HG02623 (cell line): ENCODE results near the gene CPAMD8.
"Not testable (repeated sequence)": the region's sequence is repeated elsewhere in the genome, so short reads cannot be mapped to it uniquely, and the experiment has no call there.

Experiments used
- ATAC-seq: cut with Tn5 transposase; IDR thresholded peaks from one replicate; pipeline ENCODE4 v1.9.1; 2021; ENCODE audit warnings: moderate library complexity; ENCODE audit not compliant: unreplicated experiment

CPAMD8 gene

GRCh38 chr19:16951529-16951928 is 75.1 kb downstream of the CPAMD8 start:
- ATAC-seq, result no peak

DNA sequence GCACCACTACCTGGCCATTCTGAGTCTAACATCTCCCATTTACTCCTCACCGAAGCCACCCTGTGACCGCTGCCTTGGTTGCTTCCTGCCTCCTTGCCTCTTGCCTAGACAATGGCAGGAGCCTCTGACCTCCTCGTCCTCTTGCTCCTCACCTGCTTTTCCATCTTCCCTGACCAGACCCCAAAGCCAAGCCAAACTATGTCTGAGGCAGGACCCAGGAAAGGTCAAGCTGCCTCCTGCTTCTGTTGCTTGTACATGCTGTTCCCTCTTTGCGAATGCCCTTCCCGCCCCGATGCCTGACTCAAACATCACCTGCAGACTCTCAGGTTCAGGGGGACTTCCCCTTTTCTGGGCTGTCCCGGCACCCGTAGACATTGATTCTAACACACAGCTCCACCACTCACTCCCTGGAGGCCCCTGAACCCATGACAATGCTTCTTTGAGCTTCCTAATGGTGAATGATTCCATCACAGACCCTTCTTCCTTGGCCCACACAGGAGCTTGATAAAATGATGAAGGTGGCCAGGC is 77.0 kb downstream of the CPAMD8 start:
- no peak for ATAC-seq

GRCh38 chr19:16946951-16947940 is 79.4 kb downstream of the CPAMD8 start:
- ATAC-seq, result no peak

GRCh38 chr19:16945762-16946465 is 80.7 kb downstream of the CPAMD8 start:
- ATAC-seq, result no peak

DNA sequence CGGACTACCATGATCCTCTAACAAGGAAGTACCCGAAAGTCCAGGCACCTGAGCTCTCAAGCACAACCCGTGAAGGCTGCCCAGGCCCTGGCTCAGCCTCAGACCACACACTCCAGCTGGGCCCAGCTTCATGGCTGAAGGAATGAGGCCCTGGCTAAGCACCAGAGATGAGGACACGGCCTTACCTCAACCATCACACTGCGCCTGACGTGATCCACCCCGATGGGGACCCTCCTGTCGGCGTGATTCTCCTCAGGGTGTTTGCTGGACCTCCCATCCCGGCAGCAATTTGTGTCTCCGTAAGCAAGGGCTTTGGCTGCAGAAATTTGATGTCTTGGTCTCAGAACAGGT is 81.3 kb downstream of the CPAMD8 start:
- no peak for ATAC-seq

DNA sequence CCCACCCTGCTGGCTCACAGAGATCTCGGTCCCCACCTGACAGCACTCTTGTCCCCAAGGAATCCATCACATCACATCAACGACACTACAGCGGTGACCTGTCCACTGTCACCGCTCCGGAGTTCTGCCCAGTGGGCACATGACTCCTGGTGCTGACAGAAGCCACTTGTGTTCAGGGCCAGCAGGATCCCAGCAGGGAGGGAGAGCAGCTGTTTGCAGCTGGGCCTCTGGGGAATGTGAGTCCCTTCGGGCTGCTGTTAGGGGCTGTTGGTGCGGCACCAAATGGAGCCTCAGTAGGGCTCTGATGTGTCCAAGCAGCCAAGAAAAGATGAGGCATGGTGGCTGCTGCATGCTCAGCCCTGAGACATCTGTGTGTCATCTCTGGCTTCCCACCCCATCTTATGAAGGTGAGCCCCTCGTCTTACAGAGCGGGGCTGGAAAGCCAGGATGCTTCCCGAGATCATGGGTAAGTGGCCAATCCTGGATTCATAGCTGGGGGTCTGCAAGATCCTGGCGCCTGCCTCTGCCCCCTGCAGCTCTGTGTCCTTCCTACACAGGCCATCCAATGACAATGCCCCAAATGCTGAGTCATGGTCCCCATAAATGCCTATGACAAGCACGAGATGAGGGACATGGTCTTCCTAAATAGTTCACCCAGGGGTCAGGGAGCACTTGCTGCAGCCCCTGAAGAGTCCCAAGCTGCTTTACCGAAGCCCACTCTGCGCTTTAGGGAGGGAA is 81.8 kb downstream of the CPAMD8 start:
- no peak for ATAC-seq

DNA sequence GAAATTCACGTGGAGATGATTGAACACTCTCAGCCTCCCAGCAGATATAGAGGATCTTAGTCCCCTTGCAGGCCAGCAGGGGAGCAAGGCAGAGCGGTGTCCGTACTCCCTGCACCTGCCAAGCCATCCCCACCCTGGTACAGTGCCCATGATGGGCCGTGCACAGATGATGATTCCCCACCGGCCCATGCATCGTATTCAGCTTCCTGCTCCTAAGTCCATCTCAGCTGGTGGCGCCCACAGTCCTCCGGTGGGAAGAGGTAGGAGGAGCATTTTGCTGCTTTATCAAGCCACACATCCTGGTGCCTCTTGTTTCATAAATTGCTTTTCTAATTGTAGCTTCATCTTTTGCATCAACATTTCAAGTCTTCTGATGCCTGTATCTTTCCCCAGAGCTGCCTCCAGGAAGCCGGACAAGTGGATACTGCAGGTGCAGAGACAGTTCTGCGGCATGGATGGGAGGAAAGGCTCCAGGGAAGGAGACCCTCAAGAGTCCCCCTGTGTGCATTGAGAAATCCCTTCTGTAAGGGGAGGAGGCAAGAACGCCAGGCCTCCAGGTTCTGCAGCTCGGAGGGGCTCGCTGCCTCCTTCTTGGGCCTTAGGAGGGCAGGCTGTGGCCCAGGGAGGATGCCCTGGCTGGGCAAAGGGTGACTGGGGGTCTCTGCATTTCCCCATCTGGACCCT is 82.5 kb downstream of the CPAMD8 start:
- no peak for ATAC-seq

DNA sequence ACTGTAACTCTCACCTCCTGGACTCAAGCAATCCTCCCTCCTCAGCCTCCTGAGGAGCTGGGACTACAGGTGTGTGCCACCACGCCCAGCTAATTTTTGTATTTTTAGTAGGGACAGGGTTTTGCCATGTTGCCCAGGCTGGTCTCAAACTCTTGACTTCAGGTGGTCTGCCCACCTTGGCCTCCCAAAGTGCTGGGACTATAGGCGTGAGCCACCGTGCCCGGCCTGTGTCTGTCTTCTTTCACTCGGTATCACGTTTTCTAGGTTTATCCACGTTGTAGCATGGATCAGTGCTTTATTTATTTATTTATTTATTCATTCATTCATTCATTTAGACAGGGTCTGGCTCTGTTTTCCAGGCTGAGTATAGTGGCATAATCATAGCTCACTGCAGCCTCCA is 83.5 kb downstream of the CPAMD8 start:
- ATAC-seq, result not testable (repeated sequence)

- no peak for ATAC-seq
Observed at GRCh38 chr19:16942583-16942982, 84.0 kb downstream of the CPAMD8 start.

DNA sequence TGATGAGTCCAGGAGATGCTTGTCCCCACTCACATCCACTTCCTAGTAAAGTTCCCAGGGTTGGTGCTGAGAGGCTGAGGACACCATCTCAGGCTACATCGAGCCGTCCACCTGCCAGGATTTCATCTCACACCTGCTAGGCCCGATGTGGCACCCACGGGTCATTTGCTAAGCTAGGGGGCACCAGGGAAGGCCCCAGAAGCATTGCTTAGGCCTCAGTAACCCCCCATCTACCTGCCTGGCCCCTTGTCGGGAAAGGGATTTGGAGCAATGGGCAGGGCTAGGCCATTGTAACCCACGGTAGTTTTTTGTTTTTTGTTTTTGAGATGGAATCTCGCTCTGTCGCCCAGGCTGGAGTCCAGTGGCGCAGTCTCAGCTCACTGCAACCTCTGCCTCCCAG is 86.0 kb downstream of the CPAMD8 start:
- ATAC-seq, result no peak

DNA sequence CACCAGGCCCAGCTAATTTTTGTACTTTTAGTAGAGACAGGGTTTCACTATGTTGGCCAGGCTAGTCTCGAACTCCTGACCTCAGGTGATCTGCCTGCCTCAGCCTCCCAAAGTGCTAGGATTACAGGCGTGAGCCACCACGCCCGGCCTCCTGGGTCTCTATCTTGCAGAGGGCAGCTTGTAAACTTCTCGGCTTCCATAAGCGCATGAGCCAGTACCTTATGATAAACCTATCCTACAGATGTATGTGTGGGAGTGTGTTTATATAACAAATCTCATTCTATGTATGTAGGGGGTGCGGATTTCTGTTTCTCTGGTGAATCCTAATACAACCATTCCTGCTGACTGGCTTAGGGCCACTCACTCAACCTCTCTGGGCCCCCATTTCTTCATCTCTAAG is 86.5 kb downstream of the CPAMD8 start:
- ATAC-seq, result not testable (repeated sequence)

GRCh38 chr19:16938211-16938610 is 88.4 kb downstream of the CPAMD8 start:
- no peak for ATAC-seq

GRCh38 chr19:16937796-16938195 is 88.8 kb downstream of the CPAMD8 start:
- not testable (repeated sequence) for ATAC-seq

- ATAC-seq, result no peak
Observed at GRCh38 chr19:16936901-16937300, 89.7 kb downstream of the CPAMD8 start.

GRCh38 chr19:16934489-16934888 is 92.1 kb downstream of the CPAMD8 start:
- ATAC-seq, result no peak

GRCh38 chr19:16931306-16931705 is 95.3 kb downstream of the CPAMD8 start:
- ATAC-seq, result no peak

DNA sequence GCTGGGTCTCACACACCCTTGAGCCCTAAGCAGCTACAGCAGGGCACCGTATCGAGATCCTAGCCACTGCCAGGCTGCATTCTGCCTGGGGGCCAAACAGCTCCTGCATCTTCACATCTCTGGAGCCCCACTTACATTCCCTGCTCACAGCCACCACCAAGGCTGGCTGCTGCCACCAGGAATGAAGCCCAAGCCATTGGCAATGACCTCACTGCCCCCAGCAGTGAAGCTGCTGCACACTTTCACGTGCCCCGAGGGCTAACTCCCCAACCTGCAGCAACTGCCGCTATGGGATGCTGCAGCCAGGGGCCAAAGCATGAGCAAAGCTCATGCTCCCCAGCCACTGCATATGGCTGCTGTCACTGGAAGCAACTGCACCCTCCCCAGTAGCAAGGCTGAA is 95.9 kb downstream of the CPAMD8 start:
- ATAC-seq, result no peak

DNA sequence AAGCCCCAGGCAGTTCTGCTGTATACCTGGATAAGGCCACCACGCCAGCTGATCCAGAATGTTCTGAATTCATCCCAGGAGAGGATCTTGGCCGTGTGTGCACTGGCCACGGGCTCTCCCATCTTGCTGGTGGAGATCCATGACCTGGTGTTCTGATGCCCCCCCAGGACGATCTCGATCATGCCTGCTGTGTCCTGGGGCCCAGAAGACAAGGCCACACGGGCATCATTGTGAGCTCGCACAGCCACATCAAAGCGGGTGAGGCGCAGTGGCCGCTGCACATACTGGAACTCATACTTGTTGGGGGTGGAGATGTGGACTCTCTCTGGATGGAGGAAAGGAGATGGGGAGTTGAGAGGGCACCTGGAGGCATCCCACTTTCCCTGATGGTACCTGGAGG is 97.7 kb downstream of the CPAMD8 start:
- ATAC-seq, result no peak

GRCh38 chr19:16928351-16928750 is 98.3 kb downstream of the CPAMD8 start:
- no peak for ATAC-seq

DNA sequence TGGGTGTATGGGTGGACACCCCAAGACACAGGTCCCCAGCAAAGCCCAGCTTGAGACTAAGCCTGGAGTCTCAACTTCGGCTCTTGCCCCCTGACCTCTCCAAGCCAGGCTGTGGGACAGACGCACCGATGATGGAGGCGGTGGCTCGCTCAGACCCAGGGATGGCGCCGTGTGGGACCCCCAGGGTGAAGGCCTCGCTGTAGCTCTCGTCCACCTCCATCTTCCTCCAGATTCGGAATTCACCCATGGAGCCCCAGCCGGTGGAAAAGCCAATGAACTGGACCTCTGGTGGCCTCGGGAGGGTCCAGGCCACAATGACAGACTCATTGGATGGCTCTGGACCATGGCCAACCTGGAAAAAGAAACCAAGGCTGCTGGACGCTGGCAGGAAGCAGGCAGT is 98.7 kb downstream of the CPAMD8 start:
- ATAC-seq, result no peak

DNA sequence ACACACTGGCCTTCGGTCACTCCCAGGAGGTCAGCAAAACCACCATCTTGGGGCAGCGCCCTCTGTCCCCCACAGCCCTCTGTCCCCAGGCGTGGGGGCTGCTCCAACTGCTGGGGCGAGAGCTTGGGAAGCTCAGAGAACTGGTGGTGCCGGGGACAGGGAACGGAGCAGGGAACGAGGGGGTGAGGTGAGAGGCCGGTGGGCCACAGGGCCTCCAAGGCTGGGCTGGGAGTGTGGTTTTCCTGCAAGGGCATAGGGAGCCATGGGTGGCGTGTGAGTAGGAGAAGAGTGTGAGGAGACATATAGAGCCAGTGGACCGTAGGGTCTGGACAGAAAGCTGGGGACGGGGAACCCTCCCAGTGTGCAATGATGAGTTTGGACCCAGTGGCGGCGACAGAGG is 103.7 kb downstream of the CPAMD8 start:
- ATAC-seq, result no peak
